HUES64 (cell line): Measurements from ENCODE around the gene STOM.

Experiments used
- H3K27ac ChIP-seq: 2 replicates; pipeline ENCODE4 v1.7.0; 2013; ENCODE audit warnings: low read depth, low read length, inconsistent platforms
- H3K27me3 ChIP-seq: 2 replicates; pipeline ENCODE4 v1.6.1; 2013; ENCODE audit warnings: mild to moderate bottlenecking, low read length; ENCODE audit not compliant: insufficient read depth
- H3K36me3 ChIP-seq: 2 replicates; pipeline ENCODE4 v1.6.1; 2013; ENCODE audit warnings: mild to moderate bottlenecking, low read length; ENCODE audit not compliant: insufficient read depth
- H3K4me1 ChIP-seq: 2 replicates; pipeline ENCODE4 v1.6.1; 2013; ENCODE audit warnings: mild to moderate bottlenecking, low read length, moderate library complexity; ENCODE audit not compliant: insufficient read depth
- H3K4me3 ChIP-seq: 2 replicates; pipeline ENCODE4 v1.5.1; 2013; ENCODE audit warnings: mild to moderate bottlenecking, low read length, moderate library complexity
- H3K9ac ChIP-seq: 2 replicates; pipeline ENCODE4 v1.6.1; 2013; ENCODE audit warnings: mild to moderate bottlenecking, low read depth, low read length
- H3K9me3 ChIP-seq: 2 replicates; pipeline ENCODE4 v1.6.1; 2013; ENCODE audit warnings: low read depth, low read length; ENCODE audit not compliant: insufficient read depth
- WGBS: fragments of 150-250, 120-280 bp; methylation state at CpG from one replicate; pipeline ENCODE4 v1.1.7; 2013; ENCODE audit warnings: missing lambda C conversion rate; 5-methylcytosine and 5-hydroxymethylcytosine counted together

Gene STOM

GRCh38 chr9:121289772-121290370 lies 80.2 kb downstream of the STOM start:
- Histone ChIP-seq H3K36me3 (no peaks in the 10 kb centered on the region), H3K4me1 (peaks cover 44% of the 10 kb centered on the region), H3K27me3 (peaks cover 61% of the 10 kb centered on the region), H3K9ac (no peak overlapping the region), H3K9me3 (no peaks in the 10 kb centered on the region), H3K27ac (peak overlapping the region; percentile 42; the same call in 1 of the 2 replicates), H3K4me3 (no peak overlapping the region)
- WGBS: 84% methylated on average over 7 of the region's 7 CpGs

GRCh38 chr9:121289026-121289771 lies 80.9 kb downstream of the STOM start:
- Histone ChIP-seq H3K36me3 (no peaks in the 10 kb centered on the region), H3K4me1 (peaks cover 44% of the 10 kb centered on the region), H3K27me3 (peaks cover 68% of the 10 kb centered on the region), H3K4me3 (0 out of 2 replicates have a peak overlapping the region, but pooled peaks have one; percentile 2), H3K9ac (no peak overlapping the region), H3K27ac (peak overlapping the region; percentile 42; the same call in 1 of the 2 replicates), H3K9me3 (no peaks in the 10 kb centered on the region)
- 19% methylated on average over 10 of the region's 10 CpGs for WGBS
